ENCODE measurements around the gene TMSB10.

DNA sequence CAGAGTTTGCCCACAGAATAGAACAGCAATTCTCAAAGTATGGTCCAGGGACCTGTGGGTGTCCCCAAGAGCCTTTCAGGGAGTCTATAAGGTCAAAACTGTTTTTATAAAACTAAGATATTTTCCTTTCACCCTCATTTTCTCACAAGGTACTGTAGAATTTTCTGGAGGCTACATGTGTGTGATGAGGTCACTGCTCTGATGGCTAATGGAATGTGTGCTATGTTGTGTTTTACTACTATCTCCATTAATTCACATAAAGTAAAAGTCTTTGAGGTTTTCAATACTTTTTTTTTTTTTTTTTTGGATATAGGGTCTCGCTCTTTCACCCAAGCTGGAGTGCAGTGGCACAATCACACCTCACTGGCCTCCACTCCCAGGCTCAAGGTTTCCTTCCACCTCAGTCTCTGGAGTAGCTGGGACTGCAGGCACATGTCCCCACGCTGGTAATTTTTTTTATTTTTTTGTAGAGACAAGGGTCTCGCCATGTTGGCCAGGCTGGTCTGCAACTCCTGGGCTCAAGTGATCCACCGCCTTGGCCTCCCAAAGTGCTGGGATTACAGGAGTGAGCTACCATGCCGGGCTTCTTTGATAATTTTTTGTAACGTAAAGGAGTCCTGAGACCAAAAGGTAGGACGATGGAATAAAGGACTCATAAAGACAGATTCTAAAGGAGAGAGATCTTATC lies 26.4 kb upstream of the TMSB10 start:
- TF ChIP-seq, protein P1, sequence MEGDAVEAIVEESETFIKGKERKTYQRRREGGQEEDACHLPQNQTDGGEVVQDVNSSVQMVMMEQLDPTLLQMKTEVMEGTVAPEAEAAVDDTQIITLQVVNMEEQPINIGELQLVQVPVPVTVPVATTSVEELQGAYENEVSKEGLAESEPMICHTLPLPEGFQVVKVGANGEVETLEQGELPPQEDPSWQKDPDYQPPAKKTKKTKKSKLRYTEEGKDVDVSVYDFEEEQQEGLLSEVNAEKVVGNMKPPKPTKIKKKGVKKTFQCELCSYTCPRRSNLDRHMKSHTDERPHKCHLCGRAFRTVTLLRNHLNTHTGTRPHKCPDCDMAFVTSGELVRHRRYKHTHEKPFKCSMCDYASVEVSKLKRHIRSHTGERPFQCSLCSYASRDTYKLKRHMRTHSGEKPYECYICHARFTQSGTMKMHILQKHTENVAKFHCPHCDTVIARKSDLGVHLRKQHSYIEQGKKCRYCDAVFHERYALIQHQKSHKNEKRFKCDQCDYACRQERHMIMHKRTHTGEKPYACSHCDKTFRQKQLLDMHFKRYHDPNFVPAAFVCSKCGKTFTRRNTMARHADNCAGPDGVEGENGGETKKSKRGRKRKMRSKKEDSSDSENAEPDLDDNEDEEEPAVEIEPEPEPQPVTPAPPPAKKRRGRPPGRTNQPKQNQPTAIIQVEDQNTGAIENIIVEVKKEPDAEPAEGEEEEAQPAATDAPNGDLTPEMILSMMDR (optimal IDR thresholded peaks at IDR 0.05 in 1 of 3, IDR thresholded peaks at IDR 0.05 in 1 of 3, conservative IDR thresholded peaks at IDR 0.05 in 1 of 3; ENCODE audit: extremely low read depth in 1 of 3, insufficient read depth in 2 of 3, low read length in 3 of 3) = no peak
- no peak for TF ChIP-seq EZH2 (IDR thresholded peaks at IDR 0.05; ENCODE audit: low read length)

Data from keratinocyte (primary cell).